K562 (cell line): ENCODE measurements around the gene CORO6. TPM values are rescaled to one million over a fixed set of nuclear protein-coding genes. Genes with fewer than 3 reads are reported as not detected.

Experiments
- ATAC-seq: fragments of 200-7000 bp; cut with Tn5 transposase; 3 replicates; pipeline ENCODE4 v1.9.1; 2020; ENCODE audit warnings: moderate library complexity
- BruUV-seq: library from RNA; stranded (reverse); fragments of 400-500 nt; replicated peaks from 2 replicates; lab custom pipeline; 2021; lab: Mats Ljungman, UMichigan
- CTCF ChIA-PET: fragments of 300-600 bp; formaldehyde crosslinking; extraction: SDS; loops from one replicate; lab custom pipeline; 2021; ENCODE audit warnings: low intra/inter-chr PET ratio; lab: Yijun Ruan, JAX
- POLR2A ChIA-PET: fragments of 300-600, 350-650 bp; sonication (Branson Sonifier 250); formaldehyde crosslinking; extraction: SDS; loops from one replicate; lab custom pipeline; 2021; ENCODE audit warnings: antibody characterized with exemption, inconsistent platforms; lab: Yijun Ruan, JAX
- DNase-seq, 4 experiments: peaks; one replicate each; pipeline versions ENCODE4 v3.0.0 to v3.0.0-alpha.2; 2011 to 2018; ENCODE audit warnings: low spot score in 3 of 4, mixed read lengths in 3 of 4; ENCODE audit errors: extremely low read depth in 1 of 4
- FAIRE-seq: peaks from 2 replicates; lab custom pipeline; 2011; peaks lifted over from hg19 to GRCh38; lab: Jason Lieb, UNC
- H2AFZ ChIP-seq: 2 replicates; pipeline ENCODE4 v1.6.0; 2011; ENCODE audit warnings: low read depth, low read length, control low read depth, inconsistent platforms
- H3K27ac ChIP-seq: fragments of 200-600 bp; 3 replicates; pipeline ENCODE4 v1.8.0; 2011; ENCODE audit warnings: low read depth, mild to moderate bottlenecking, control low read depth, inconsistent platforms, low read length, moderate library complexity, mixed read lengths; ENCODE audit errors: extremely low read depth
- H3K27me3 ChIP-seq, 2 experiments: fragments of 300-600 bp in 1 of 2; 2 replicates in 1 of 2; 3 replicates in 1 of 2; pipeline versions ENCODE4 v1.6.0 to v1.8.0; 2011; ENCODE audit warnings: inconsistent platforms in 2 of 2, low read length in 2 of 2, mild to moderate bottlenecking in 1 of 2, mixed read lengths in 1 of 2, moderate library complexity in 1 of 2; ENCODE audit not compliant: control insufficient read depth in 2 of 2, insufficient read depth in 2 of 2
- H3K36me3 ChIP-seq: fragments of 300-600 bp; 3 replicates; pipeline ENCODE4 v1.8.0; 2011; ENCODE audit warnings: mild to moderate bottlenecking, low read length, inconsistent platforms; ENCODE audit not compliant: control insufficient read depth, insufficient read depth
- H3K4me1 ChIP-seq, 2 experiments: fragments of 200-600 bp in 1 of 2; replicated peaks in 1 of 2; 2 replicates in 1 of 2; 3 replicates in 1 of 2; pipeline versions ENCODE4 v1.5.1 to v1.8.0; 2011; ENCODE audit warnings: inconsistent platforms in 2 of 2, low read length in 2 of 2, mild to moderate bottlenecking in 1 of 2, mixed read lengths in 1 of 2, moderate library complexity in 1 of 2; ENCODE audit not compliant: control insufficient read depth in 2 of 2, insufficient read depth in 2 of 2
- H3K4me2 ChIP-seq: 2 replicates; pipeline ENCODE4 v1.6.1; 2011; ENCODE audit warnings: low read length, control low read depth, inconsistent platforms, mixed read lengths; ENCODE audit not compliant: insufficient read depth
- H3K4me3 ChIP-seq: fragments of 200-600 bp; sonication (generic), shearing (Covaris generic); 2 replicates; pipeline ENCODE4 v1.5.1; 2016; ENCODE audit warnings: control low read depth, inconsistent platforms
- H3K79me2 ChIP-seq: fragments of 200-600 bp; 3 replicates; pipeline ENCODE4 v1.8.0; 2011; ENCODE audit warnings: low read length, inconsistent platforms; ENCODE audit not compliant: control insufficient read depth, insufficient read depth
- H3K9ac ChIP-seq, 2 experiments: 2 replicates each; pipeline versions ENCODE4 v1.6.0 to v1.6.1; 2011; ENCODE audit warnings: low read depth in 2 of 2, low read length in 2 of 2, control low read depth in 1 of 2, inconsistent platforms in 1 of 2, mild to moderate bottlenecking in 1 of 2, mixed read lengths in 1 of 2; ENCODE audit not compliant: insufficient read depth in 1 of 2
- H3K9me1 ChIP-seq: one replicate; pipeline ENCODE4 v1.6.0; 2011; ENCODE audit warnings: inconsistent platforms, mild to moderate bottlenecking, low read length, moderate library complexity; ENCODE audit not compliant: control insufficient read depth, insufficient read depth
- H3K9me3 ChIP-seq: replicated peaks from 2 replicates; pipeline ENCODE4 v1.5.1; 2011; ENCODE audit warnings: low read depth, low read length, inconsistent platforms; ENCODE audit not compliant: control insufficient read depth, insufficient read depth
- H4K20me1 ChIP-seq: replicated peaks from 2 replicates; pipeline ENCODE4 v1.6.1; 2011; ENCODE audit warnings: low read length, inconsistent platforms, mixed read lengths; ENCODE audit not compliant: control insufficient read depth, insufficient read depth
- BRF1 ChIP-seq: IDR thresholded peaks from 3 replicates; pipeline ENCODE4 v1.6.1; 2011; ENCODE audit warnings: borderline replicate concordance, mild to moderate bottlenecking; ENCODE audit not compliant: insufficient read length; ENCODE audit errors: extremely low read depth
- CTCF ChIP-seq, 3 experiments: IDR thresholded peaks in 2 of 3; conservative IDR thresholded peaks in 1 of 3; 2 replicates each; pipeline ENCODE4 v1.5.1; 2011 to 2012; ENCODE audit warnings: low read length in 3 of 3, mild to moderate bottlenecking in 3 of 3, control low read depth in 2 of 3, improper control_type of control experiment in 1 of 3, inconsistent platforms in 1 of 3, low read depth in 1 of 3, mixed read lengths in 1 of 3, moderate library complexity in 1 of 3; ENCODE audit not compliant: insufficient read depth in 2 of 3
- CTCFL ChIP-seq: IDR thresholded peaks from 2 replicates; pipeline ENCODE4 v1.6.1; 2011; ENCODE audit warnings: borderline replicate concordance, low read depth, mild to moderate bottlenecking, moderate library complexity, low read length; ENCODE audit not compliant: insufficient read depth, poor library complexity, severe bottlenecking
- ESRRA ChIP-seq: fragments of 450-650 bp; IDR thresholded peaks from 2 replicates; pipeline ENCODE4 v1.6.1; 2014; ENCODE audit warnings: low read depth, mild to moderate bottlenecking, moderate library complexity, borderline replicate concordance
- HDAC2 ChIP-seq: fragments of 450-650 bp; IDR thresholded peaks from 2 replicates; pipeline ENCODE4 v1.6.1; 2016; ENCODE audit warnings: mild to moderate bottlenecking
- HNRNPL ChIP-seq: fragments of 200-400 bp; formaldehyde crosslinking; IDR thresholded peaks from 2 replicates; pipeline ENCODE4 v1.6.1; 2017; ENCODE audit warnings: low read depth, mild to moderate bottlenecking, low read length
- HOXB6 ChIP-seq: fragments of 250-450 bp; sonication (Bioruptor Pico); IDR thresholded peaks from 2 replicates; pipeline ENCODE4 v1.5.1; 2022; ENCODE audit warnings: mild to moderate bottlenecking, borderline replicate concordance
- IRF2 ChIP-seq: sonication (generic); formaldehyde crosslinking; IDR thresholded peaks from 2 replicates; pipeline ENCODE4 v1.8.1; 2022; ENCODE audit warnings: mild to moderate bottlenecking, missing genetic modification reagents
- KDM1A ChIP-seq, 2 experiments: fragments of 450-650 bp; IDR thresholded peaks; 2 replicates each; pipeline ENCODE4 v1.6.1; 2016; ENCODE audit warnings: mild to moderate bottlenecking in 2 of 2
- MYC ChIP-seq, 2 experiments: fragments of 250-450 bp in 1 of 2; sonication (Bioruptor Pico) in 1 of 2; IDR thresholded peaks; 2 replicates each; pipeline versions ENCODE4 v1.5.1 to v1.6.1; 2012 to 2021; ENCODE audit warnings: low read depth in 2 of 2, borderline replicate concordance in 1 of 2, improper control_type of control experiment in 1 of 2, low read length in 1 of 2, mild to moderate bottlenecking in 1 of 2, moderate library complexity in 1 of 2
- NCOR1 ChIP-seq: fragments of 450-650 bp; IDR thresholded peaks from 2 replicates; pipeline ENCODE4 v1.6.1; 2016; ENCODE audit warnings: mild to moderate bottlenecking, moderate library complexity
- NFE2 ChIP-seq: IDR thresholded peaks from 2 replicates; pipeline ENCODE4 v1.6.1; 2014; ENCODE audit warnings: antibody characterized with exemption, low read depth
- NFIC ChIP-seq: fragments of 450-650 bp; IDR thresholded peaks from 2 replicates; pipeline ENCODE4 v1.6.1; 2017; ENCODE audit warnings: mild to moderate bottlenecking, inconsistent platforms
- RNF2 ChIP-seq: sonication (generic); IDR thresholded peaks from 2 replicates; pipeline ENCODE4 v1.6.1; 2016
- SMC3 ChIP-seq: conservative IDR thresholded peaks from 2 replicates; pipeline ENCODE4 v1.6.1; 2011; ENCODE audit warnings: low read depth, low read length, improper control_type of control experiment; ENCODE audit not compliant: insufficient read depth
- ZNF277 ChIP-seq: fragments of 250-450 bp; sonication (Bioruptor Pico); IDR thresholded peaks from 2 replicates; pipeline ENCODE4 v1.8.0; 2022; ENCODE audit warnings: inconsistent platforms, mild to moderate bottlenecking, moderate library complexity, borderline replicate concordance
- WGBS: fragments of 100-300 bp; shearing (Covaris generic); methylation state at CpG from one replicate; pipeline ENCODE4 v1.1.6; 2016; ENCODE audit warnings: low coverage, mixed read lengths; ENCODE audit not compliant: insufficient coverage; ENCODE audit errors: missing lambda C conversion rate; 5-methylcytosine and 5-hydroxymethylcytosine counted together
- in situ Hi-C: fragments of 300-500 bp; cut with MboI; formaldehyde crosslinking; loops from 4 replicates; pipeline ENCODE4 v1.15.0; 2018; ENCODE audit warnings: inconsistent platforms, mixed read lengths
- intact Hi-C: fragments of 100-400 bp; cut with micrococcal nuclease; formaldehyde crosslinking; loops from 2 replicates; pipeline ENCODE4 v1.14.2; 2022
- polyA plus RNA-seq, 8 experiments: library from polyadenylated mRNA; depleted of rRNA in 4 of 8; stranded (reverse) in 5 of 8; unstranded in 3 of 8; fragments of >200 nt; fragmentation: Nextera tagmentation in 2 of 8; fragmentation: Illumina TruSeq in 1 of 8; extraction: Ambion mirVana in 2 of 8; extraction: Trizol in 1 of 8; gene quantifications; 2 replicates each; pipeline versions ENCODE4 v1.2.1 to v1.2.3, GENCODE V29; 2011 to 2014; ENCODE audit warnings: inconsistent platforms in 1 of 8, missing spikeins in 1 of 8
- total RNA-seq, 7 experiments: library from RNA; depleted of rRNA in 6 of 7; stranded (reverse); fragments of >200 nt in 6 of 7; fragmentation: Illumina TruSeq in 2 of 7; extraction: Trizol in 2 of 7; gene quantifications; 2 replicates each; pipeline versions ENCODE4 v1.2.1 to v1.2.3, GENCODE V29; 2011 to 2021; ENCODE audit warnings: low replicate concordance in 1 of 7

The CORO6 gene
- total and polyA plus RNA-seq, 9 of the 15 experiments (the other 6 are each of a cell fraction or from before 2014, with no cell fraction given): 0.04 to 11.9 (median 2.4) TPM

GRCh38 chr17:29617125-29617480 is 5.6 kb downstream of the CORO6 start:
- Histone ChIP-seq H3K27ac (no peak overlapping the region), H3K36me3 (no peaks in the 10 kb centered on the region), H3K9me1 (no peaks in the 10 kb centered on the region), H3K4me3 (no peak overlapping the region), H4K20me1 (no peaks in the 10 kb centered on the region; the same call in 1 of the 2 replicates), H3K27me3 (no peaks in the 10 kb centered on the region), H3K9me3 (no peaks in the 10 kb centered on the region), H3K4me2 (no peak overlapping the region; the same call in 1 of the 2 replicates), H3K9ac (peak overlapping the region in 1 of 2 experiments; percentile 88; a peak in 2 of 4 replicates), H2AFZ (peak overlapping the region; percentile 95), H3K4me1 (peaks cover 27 to 66% of the 10 kb centered on the region in 2 experiments), H3K79me2 (no peaks in the 10 kb centered on the region)
- intact Hi-C loops (loop anchor here (10.0 kb wide), 1 partner anchor 472 kb away; no protein-coding TSS in a partner anchor), in situ Hi-C loops (no loop called here)
- 43% methylated on average over 8 of the region's 16 CpGs for WGBS
- ATAC-seq: peak; percentile 23
- no TSS peak for BruUV-seq
- CTCF ChIA-PET: interaction anchor here (1.2 kb wide), 2 partner anchors 32 to 36 kb away, joined by 3 to 5 read pairs; no protein-coding TSS in a partner anchor
- peak; percentile 56 to 66 (median 60) for DNase-seq
- POLR2A ChIA-PET: interaction anchor here (0.6 to 1.9 kb wide), 4 partner anchors 22 to 820 kb away, joined by 3 to 4 read pairs (median 3); no protein-coding TSS in a partner anchor
- FAIRE-seq: no peak
- TF ChIP-seq RNF2 (no peak), BRF1 (no peak), NFIC (peak; percentile 31; the same call in 1 of the 2 replicates), SMC3 (0 out of 2 replicates have a peak, but pooled peaks have one; percentile 19), HDAC2 (no peak), IRF2 (CRISPR knock-in tag) (0 out of 2 replicates have a peak, but pooled peaks have one; percentile 32), NFE2 (peak; percentile 25; the same call in 1 of the 2 replicates), CTCF (IDR thresholded peaks at IDR 0.05 in 2 of 3, conservative IDR thresholded peaks at IDR 0.05 in 1 of 3; ENCODE audit: insufficient read depth in 2 of 3, low read depth in 1 of 3, low read length in 3 of 3) (peak; percentile 55 to 72 (median 62)), CTCFL (peak; percentile 73), KDM1A (IDR thresholded peaks at IDR 0.05) (peak in 1 of 2 experiments; percentile 51; a peak in 1 of 4 replicates), ESRRA (no peak), HNRNPL (peak; percentile 59; the same call in 1 of the 2 replicates), MYC (IDR thresholded peaks at IDR 0.05; ENCODE audit: low read depth, low read length) (0 out of 2 replicates have a peak, but pooled peaks have one; percentile 15), MYC (CRISPR knock-in tag; IDR thresholded peaks at IDR 0.05; ENCODE audit: borderline replicate concordance, low read depth) (no peak), ZNF277 (CRISPR knock-in tag) (no peak), NCOR1 (no peak), HOXB6 (no peak)
